Left forelimb (tissue), 1 donor: ENCODE data around the gene PDE4D.

Experiments
- DNase-seq: peaks from one replicate; pipeline ENCODE4 v3.0.0-alpha.2; 2018; ENCODE audit warnings: low spot score

PDE4D gene

GRCh38 chr5:58929726-58930125, 963.8 kb downstream of the PDE4D start:
- DNase-seq, result no peak

- no peak for DNase-seq
Measured at GRCh38 chr5:58927938-58928337, 965.6 kb downstream of the PDE4D start.

GRCh38 chr5:58927181-58927580, 966.3 kb downstream of the PDE4D start:
- no peak for DNase-seq

- DNase-seq, result no peak
Measured at GRCh38 chr5:58926541-58926935, 967.0 kb downstream of the PDE4D start.

GRCh38 chr5:58925627-58926540, 967.6 kb downstream of the PDE4D start:
- DNase-seq, result no peak

GRCh38 chr5:58924306-58924705, 969.2 kb downstream of the PDE4D start:
- no peak for DNase-seq

GRCh38 chr5:58923355-58923754, 970.2 kb downstream of the PDE4D start:
- no peak for DNase-seq

- peak; percentile 79 for DNase-seq
Measured at GRCh38 chr5:58922461-58923171, 970.9 kb downstream of the PDE4D start.

- DNase-seq, result no peak
Measured at GRCh38 chr5:58921159-58921558, 972.4 kb downstream of the PDE4D start.

GRCh38 chr5:58919833-58920232, 973.7 kb downstream of the PDE4D start:
- DNase-seq, result no peak
